LNCAP (cell line): ENCODE results near the gene RAB9A.

ENCODE experiments used
- TF ChIP-seq, protein P1 (sequence below): fragments of 450-650 bp; IDR thresholded peaks from 2 replicates; pipeline ENCODE4 v1.5.1; 2017; ENCODE audit warnings: mild to moderate bottlenecking

Gene RAB9A

DNA sequence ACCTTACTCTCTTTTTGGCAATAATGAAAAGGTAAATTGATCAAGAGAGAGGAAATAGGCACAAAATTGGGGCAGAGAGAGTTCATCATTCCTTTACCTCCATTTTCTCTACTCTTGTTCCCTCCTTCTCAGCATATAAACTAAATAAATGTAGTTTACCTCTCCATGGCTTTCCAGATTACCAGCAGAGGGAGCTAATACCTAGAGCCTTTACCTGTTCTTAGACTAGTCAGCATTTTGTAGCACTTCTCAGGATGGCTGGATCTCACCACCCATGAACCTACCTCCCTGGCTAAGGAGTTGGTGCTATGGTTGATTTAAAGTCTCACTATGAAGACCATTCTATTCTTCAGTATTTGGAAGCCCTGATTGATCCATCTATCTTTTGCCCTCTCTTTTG lies 61.3 kb downstream of the RAB9A start:
- TF ChIP-seq, protein P1, sequence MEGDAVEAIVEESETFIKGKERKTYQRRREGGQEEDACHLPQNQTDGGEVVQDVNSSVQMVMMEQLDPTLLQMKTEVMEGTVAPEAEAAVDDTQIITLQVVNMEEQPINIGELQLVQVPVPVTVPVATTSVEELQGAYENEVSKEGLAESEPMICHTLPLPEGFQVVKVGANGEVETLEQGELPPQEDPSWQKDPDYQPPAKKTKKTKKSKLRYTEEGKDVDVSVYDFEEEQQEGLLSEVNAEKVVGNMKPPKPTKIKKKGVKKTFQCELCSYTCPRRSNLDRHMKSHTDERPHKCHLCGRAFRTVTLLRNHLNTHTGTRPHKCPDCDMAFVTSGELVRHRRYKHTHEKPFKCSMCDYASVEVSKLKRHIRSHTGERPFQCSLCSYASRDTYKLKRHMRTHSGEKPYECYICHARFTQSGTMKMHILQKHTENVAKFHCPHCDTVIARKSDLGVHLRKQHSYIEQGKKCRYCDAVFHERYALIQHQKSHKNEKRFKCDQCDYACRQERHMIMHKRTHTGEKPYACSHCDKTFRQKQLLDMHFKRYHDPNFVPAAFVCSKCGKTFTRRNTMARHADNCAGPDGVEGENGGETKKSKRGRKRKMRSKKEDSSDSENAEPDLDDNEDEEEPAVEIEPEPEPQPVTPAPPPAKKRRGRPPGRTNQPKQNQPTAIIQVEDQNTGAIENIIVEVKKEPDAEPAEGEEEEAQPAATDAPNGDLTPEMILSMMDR, result peak; percentile 53

DNA sequence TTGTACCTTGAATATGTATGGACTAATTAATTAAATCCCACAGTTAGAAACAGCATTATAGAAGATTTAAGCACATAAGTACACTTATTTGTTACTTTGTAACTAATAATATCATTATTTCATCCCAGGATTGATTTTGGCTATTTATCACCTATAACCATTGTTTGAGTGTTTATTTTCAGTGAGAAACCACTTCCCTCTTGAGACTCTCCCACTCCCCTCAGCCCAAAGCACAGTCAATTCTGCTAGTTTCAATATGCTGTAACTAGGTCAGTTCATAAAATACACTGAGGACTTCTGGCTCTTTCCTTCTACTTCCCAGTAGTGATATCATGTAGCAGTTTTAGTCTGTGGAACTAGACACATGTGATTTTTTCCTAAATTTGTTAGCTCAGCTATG lies 61.9 kb downstream of the RAB9A start:
- TF ChIP-seq, protein P1, result no peak

DNA sequence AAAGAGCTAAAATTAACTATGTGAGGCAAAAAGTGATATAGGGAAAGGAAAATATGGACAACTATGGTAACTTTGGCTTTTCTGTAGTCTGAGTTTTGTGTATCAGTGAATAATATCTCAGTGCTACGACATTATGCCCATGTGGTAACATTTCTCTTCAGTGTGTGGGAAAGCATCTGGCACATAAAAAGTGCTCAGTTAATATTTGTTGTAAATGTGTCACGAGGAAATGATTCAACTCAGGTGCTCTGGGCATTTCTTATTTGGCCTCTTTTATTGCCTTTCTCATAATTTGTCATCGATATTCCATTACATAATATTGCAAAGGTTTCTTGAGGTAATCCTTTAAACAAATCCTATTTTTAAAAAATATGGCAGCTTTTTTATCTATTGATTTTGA lies 63.2 kb downstream of the RAB9A start:
- TF ChIP-seq, protein P1, result no peak

DNA sequence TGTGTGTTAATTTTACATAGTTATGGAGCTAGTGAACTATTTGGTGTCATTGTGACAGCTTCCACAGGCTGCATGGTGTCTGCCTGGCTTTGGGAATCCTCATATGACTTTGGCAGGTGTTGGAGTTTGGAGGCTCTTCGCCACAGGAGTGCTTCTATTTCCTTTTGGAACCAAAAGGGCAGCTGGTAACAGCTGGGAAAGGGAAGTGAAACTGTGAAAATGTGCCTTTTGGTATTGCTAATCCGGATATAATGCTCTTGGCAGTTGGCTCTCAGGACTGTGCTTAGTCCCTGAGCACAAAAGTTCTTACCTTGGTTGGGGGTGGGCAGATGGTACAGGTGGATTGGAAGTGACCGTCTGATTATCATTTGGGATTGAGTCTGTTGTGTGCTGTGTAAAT lies 63.7 kb downstream of the RAB9A start:
- TF ChIP-seq, protein P1, result no peak

DNA sequence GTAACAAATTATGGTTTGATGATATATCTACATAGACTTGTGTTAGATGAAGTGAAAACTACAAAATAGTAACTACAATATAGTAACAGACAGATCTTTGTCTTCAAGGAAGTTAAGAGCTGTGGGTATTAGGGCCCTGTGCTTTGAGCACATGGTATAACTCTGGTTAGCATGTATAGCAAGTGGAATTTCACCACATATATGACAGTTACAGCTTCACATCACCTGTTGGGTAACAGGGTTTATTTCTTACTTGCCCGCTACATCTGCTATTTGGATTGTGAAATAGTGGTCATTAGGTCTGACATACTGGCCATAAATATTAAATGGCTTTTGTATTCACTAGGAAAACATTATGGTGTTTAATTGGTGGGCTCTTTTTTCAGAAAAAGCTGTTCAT lies 65.8 kb downstream of the RAB9A start:
- TF ChIP-seq, protein P1, result no peak

DNA sequence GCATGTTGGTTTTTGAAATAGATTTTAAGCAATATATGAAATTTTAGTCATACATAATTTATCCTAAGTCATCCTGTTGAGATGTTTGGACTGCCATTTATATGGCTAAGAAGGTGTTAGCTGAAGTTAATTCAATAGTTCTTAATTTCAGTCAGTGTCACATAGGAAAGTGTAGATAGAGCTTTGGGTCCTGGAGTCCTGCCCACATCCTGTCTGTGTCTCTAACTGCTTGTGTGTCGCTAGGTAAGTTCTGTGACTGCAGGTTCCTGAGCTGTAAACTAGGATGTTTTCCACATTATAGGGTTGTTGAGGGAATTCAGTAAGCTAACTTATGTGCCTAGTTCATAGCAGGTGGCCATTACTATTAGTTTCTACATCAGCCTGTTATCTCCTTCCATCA lies 66.3 kb downstream of the RAB9A start:
- TF ChIP-seq, protein P1, result no peak

DNA sequence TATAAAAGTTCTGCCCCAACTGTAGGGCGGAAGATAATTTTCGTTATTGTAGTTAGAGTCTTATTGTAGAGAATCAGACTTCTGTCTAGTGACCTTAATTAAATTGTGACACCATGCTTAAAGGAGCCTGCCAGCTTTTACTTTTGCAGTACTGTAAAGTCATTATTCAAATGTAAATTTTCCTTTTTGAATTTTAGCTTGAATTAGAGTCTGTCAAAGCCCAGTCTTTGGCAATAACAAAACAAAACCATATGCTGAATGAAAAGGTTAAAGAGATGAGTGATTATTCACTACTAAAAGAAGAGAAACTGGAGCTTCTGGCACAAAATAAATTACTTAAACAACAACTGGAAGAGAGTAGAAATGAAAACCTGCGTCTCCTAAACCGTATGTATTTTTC lies 67.5 kb downstream of the RAB9A start:
- TF ChIP-seq, protein P1, result no peak

DNA sequence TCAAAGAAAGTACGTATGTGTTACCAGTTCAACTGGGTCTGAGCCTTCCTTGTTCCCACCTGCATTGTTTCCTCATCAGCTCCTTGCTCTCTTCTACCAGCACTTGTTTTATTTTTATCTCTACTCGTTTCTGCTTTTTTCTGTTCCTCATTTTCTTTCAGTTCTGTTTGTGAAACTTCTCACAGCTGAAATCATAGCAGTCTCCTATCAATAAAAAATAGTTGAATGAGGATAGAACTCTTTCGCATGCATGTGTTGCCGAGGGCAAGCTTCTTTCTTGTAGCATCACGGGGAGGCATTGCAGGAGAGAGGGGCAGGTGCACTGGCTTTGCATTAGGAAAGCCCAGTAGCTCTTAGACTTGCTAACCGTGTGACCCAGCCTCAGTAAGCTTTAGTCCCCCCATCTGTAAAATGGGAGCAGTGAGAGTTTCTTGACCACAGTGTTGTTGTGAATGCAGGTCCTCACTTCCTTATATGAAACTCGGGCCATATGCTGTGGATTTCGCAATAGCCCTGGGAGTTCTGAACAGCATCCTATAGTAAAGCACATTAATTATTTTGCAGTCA lies 70.3 kb downstream of the RAB9A start:
- TF ChIP-seq, protein P1, result no peak
